GM21619 (cell line): ENCODE results near the gene ANKIB1.
"Not testable (repeated sequence)": the region's sequence is repeated elsewhere in the genome, so short reads cannot be mapped to it uniquely, and the experiment has no call there.

Source experiments
- ATAC-seq: cut with Tn5 transposase; IDR thresholded peaks from one replicate; pipeline ENCODE4 v1.9.1; 2021; ENCODE audit not compliant: unreplicated experiment

The ANKIB1 gene

GRCh38 chr7:92442720-92443119, 196.9 kb downstream of the ANKIB1 start:
- not testable (repeated sequence) for ATAC-seq

GRCh38 chr7:92446869-92447344, 201.1 kb downstream of the ANKIB1 start:
- no peak for ATAC-seq

- peak; percentile 94 for ATAC-seq
Measured at GRCh38 chr7:92447345-92448204, 201.8 kb downstream of the ANKIB1 start, which contains the start of gene GATAD1. GATAD1 (plus strand) TSS chr7:92447482; CDS start chr7:92447730, 248 bp downstream.

- ATAC-seq: peak; percentile 34
Measured at GRCh38 chr7:92448205-92448747, 202.5 kb downstream of the ANKIB1 start.
